ENCODE data around the gene SPRED1.

DNA sequence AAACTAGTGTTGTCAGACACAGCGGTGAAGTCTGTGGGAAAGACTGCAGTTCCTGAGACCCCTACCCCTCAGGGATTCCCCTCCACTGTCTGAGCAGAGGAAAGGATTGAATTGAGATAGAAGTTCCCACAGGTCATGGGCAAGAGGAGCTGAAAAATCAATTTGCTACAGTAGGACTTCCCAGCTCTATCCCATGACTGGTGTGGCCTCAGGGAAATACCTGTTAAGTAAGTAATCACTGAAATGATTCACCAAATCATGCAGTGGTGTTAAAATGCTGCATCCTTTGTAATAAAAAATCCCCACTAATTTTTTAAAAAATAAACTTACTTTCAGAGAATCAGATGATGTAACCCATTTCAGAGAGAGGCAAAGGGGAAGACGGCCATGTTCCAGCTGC lies 45.0 kb upstream of the SPRED1 start:
- TF ChIP-seq CTCF (IDR thresholded peaks at IDR 0.05) (no peak), POLR2A (IDR thresholded peaks at IDR 0.05) (no peak), POLR2AphosphoS5 (IDR thresholded peaks at IDR 0.05) (no peak), EP300 (IDR thresholded peaks at IDR 0.05) (no peak)
